ENCODE measurements around the gene DTNB. TPM values are rescaled to one million over a fixed set of nuclear protein-coding genes. Genes with fewer than 3 reads are reported as not detected.

DTNB gene
- total and polyA plus RNA-seq, 8 donors: 10.5 to 70.0 (median 33.7) TPM

DNA sequence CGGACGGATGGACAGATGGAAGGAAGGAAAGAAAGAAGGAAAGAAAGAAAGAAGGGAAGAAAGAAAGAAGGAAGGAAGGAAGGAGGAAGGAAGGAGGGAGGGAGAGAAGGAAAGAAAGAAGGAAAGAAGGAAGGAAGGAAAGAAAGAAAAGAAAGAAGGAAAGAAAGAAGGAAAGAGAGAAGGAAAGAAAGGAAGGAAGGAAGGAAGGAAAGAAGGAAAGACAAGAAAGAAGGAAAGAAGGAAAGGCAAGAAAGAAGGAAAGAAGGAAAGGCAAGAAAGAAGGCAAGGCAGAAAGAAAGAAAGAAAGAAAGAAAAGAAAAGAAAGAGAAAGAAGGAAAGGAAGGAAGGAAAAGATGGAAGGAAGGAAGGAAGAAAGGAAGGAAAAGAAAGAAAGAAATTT is 169.1 kb downstream of the DTNB start:
- 89 to 100% (median 99%) methylated on average over 2 of the region's 2 CpGs for WGBS, 5 donors
- Histone ChIP-seq H3K27ac (no peak overlapping the region), H3K9me3 (no peaks in the 10 kb centered on the region), H3K36me3 (no peaks in the 10 kb centered on the region), H3K27me3 (no peaks in the 10 kb centered on the region), H3K4me1 (no peaks in the 10 kb centered on the region), H3K4me3 (no peak overlapping the region)
- no peak for DNase-seq
- intact Hi-C loops (cut with DNase I; ENCODE audit: low total_unique reads): no loop called here
- TF ChIP-seq POLR2A (IDR thresholded peaks at IDR 0.05): no peak
- TF ChIP-seq, protein P1, sequence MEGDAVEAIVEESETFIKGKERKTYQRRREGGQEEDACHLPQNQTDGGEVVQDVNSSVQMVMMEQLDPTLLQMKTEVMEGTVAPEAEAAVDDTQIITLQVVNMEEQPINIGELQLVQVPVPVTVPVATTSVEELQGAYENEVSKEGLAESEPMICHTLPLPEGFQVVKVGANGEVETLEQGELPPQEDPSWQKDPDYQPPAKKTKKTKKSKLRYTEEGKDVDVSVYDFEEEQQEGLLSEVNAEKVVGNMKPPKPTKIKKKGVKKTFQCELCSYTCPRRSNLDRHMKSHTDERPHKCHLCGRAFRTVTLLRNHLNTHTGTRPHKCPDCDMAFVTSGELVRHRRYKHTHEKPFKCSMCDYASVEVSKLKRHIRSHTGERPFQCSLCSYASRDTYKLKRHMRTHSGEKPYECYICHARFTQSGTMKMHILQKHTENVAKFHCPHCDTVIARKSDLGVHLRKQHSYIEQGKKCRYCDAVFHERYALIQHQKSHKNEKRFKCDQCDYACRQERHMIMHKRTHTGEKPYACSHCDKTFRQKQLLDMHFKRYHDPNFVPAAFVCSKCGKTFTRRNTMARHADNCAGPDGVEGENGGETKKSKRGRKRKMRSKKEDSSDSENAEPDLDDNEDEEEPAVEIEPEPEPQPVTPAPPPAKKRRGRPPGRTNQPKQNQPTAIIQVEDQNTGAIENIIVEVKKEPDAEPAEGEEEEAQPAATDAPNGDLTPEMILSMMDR (IDR thresholded peaks at IDR 0.05): no peak
- no peak for TF ChIP-seq POLR2AphosphoS5 (IDR thresholded peaks at IDR 0.05)
- no peak for TF ChIP-seq EP300 (IDR thresholded peaks at IDR 0.05)

DNA sequence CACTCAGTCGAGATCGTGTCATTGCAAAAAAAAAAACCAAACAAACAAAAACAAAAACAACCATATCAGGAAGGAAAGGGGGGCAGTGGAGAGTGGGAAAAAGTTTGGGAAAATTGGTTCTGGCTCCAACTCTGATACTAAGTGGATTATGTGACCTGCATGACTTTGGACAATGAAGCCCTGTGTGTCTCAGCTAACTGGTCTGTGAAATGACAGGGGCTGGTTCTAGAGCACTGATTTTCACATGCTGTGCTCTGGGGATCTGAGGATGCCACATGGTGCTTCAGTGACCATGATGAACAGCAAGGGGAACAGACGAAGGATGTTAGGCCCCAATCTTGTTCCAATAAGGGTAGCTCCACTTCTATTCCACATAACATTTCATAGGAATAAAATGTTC is 174.2 kb downstream of the DTNB start:
- intact Hi-C loops (cut with DNase I; ENCODE audit: low total_unique reads): no loop called here
- Histone ChIP-seq H3K36me3 (peaks cover 0 to 2% (median 0%) of the 10 kb centered on the region in 4 donors), H3K4me3 (no peak overlapping the region), H3K27me3 (no peaks in the 10 kb centered on the region), H3K27ac (no peak overlapping the region), H3K9me3 (no peaks in the 10 kb centered on the region), H3K4me1 (no peaks in the 10 kb centered on the region)
- no peak for DNase-seq
- WGBS, 5 donors: 90 to 98% (median 94%) methylated on average over 3 of the region's 3 CpGs
- no peak for TF ChIP-seq POLR2AphosphoS5 (IDR thresholded peaks at IDR 0.05)
- TF ChIP-seq EP300 (IDR thresholded peaks at IDR 0.05): no peak
- TF ChIP-seq, protein P1 (IDR thresholded peaks at IDR 0.05): no peak
- no peak for TF ChIP-seq POLR2A (IDR thresholded peaks at IDR 0.05)

- TF ChIP-seq POLR2A (IDR thresholded peaks at IDR 0.05) (no peak), POLR2AphosphoS5 (IDR thresholded peaks at IDR 0.05) (no peak), EP300 (IDR thresholded peaks at IDR 0.05) (no peak)
- TF ChIP-seq, protein P1 (IDR thresholded peaks at IDR 0.05): no peak
- H3K4me1 ChIP-seq: no peaks in the 10 kb centered on the region
- no peak overlapping the region for H3K27ac ChIP-seq
- no peak for DNase-seq
- no peaks in the 10 kb centered on the region for H3K27me3 ChIP-seq
- intact Hi-C loops (cut with DNase I; ENCODE audit: low total_unique reads): no loop called here
- H3K4me3 ChIP-seq: no peak overlapping the region
- WGBS, 5 donors: 68 to 83% (median 78%) methylated on average over 2 of the region's 2 CpGs
- peaks cover 0 to 2% (median 0%) of the 10 kb centered on the region in 4 donors for H3K36me3 ChIP-seq
- no peaks in the 10 kb centered on the region for H3K9me3 ChIP-seq
Measured at GRCh38 chr2:25497918-25498407, 175.4 kb downstream of the DTNB start.

GRCh38 chr2:25497229-25497917 is 176.0 kb downstream of the DTNB start:
- H3K9me3 ChIP-seq: no peaks in the 10 kb centered on the region
- H3K4me3 ChIP-seq: no peak overlapping the region
- WGBS, 5 donors: 87 to 94% (median 92%) methylated on average over 5 of the region's 5 CpGs
- no peak for DNase-seq
- TF ChIP-seq EP300 (IDR thresholded peaks at IDR 0.05): no peak
- no peak for TF ChIP-seq POLR2A (IDR thresholded peaks at IDR 0.05)
- no peak for TF ChIP-seq POLR2AphosphoS5 (IDR thresholded peaks at IDR 0.05)
- TF ChIP-seq, protein P1 (IDR thresholded peaks at IDR 0.05): no peak
- H3K27me3 ChIP-seq: no peaks in the 10 kb centered on the region
- H3K4me1 ChIP-seq: peaks cover 0 to 4% (median under 1%) of the 10 kb centered on the region in 4 donors
- intact Hi-C loops (cut with DNase I; ENCODE audit: low total_unique reads): no loop called here
- H3K36me3 ChIP-seq: peaks cover 0 to 2% (median 0%) of the 10 kb centered on the region in 4 donors
- H3K27ac ChIP-seq: no peak overlapping the region
